ENCODE results near the gene ACTA2.

Gene ACTA2

DNA sequence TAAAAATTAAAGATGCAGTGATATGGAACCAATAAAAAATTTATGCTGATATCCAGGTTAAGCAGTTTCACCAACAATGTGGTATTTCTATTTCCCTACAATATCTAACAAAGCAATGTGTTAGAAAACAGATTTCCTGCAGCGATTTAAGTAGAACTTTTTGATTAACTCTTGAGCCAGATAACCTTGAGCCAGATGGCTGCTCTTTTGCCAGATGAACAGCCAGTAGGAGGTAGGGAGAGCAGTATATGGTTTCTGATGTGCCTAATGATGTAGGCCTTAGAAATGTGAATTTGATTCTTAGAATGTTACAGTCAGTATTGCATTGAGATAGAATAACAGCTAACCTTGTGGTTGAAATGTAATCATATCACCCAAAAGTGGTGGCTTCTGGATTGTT, 41.5 kb downstream of the ACTA2 start:
- TF ChIP-seq, protein P1, sequence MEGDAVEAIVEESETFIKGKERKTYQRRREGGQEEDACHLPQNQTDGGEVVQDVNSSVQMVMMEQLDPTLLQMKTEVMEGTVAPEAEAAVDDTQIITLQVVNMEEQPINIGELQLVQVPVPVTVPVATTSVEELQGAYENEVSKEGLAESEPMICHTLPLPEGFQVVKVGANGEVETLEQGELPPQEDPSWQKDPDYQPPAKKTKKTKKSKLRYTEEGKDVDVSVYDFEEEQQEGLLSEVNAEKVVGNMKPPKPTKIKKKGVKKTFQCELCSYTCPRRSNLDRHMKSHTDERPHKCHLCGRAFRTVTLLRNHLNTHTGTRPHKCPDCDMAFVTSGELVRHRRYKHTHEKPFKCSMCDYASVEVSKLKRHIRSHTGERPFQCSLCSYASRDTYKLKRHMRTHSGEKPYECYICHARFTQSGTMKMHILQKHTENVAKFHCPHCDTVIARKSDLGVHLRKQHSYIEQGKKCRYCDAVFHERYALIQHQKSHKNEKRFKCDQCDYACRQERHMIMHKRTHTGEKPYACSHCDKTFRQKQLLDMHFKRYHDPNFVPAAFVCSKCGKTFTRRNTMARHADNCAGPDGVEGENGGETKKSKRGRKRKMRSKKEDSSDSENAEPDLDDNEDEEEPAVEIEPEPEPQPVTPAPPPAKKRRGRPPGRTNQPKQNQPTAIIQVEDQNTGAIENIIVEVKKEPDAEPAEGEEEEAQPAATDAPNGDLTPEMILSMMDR (IDR thresholded peaks at IDR 0.05) = no peak
- DNase-seq = no peak
- Mint-ChIP-seq H3K27ac (no peak overlapping the region), H3K27me3 (ENCODE audit: low read depth, poor library complexity) (no peaks in the 10 kb centered on the region), H3K4me1 (peaks cover 13% of the 10 kb centered on the region), H3K4me3 (no peak overlapping the region), H3K9me3 (no peaks in the 10 kb centered on the region), H3K36me3 (ENCODE audit: low read depth) (no peaks in the 10 kb centered on the region)

GRCh38 chr10:88908194-88908593, 44.4 kb downstream of the ACTA2 start:
- no peak for DNase-seq
- TF ChIP-seq, protein P1 (IDR thresholded peaks at IDR 0.05) = no peak
- Mint-ChIP-seq H3K4me1 (peaks cover 7% of the 10 kb centered on the region), H3K27me3 (ENCODE audit: low read depth, poor library complexity) (no peaks in the 10 kb centered on the region), H3K4me3 (no peak overlapping the region), H3K27ac (no peak overlapping the region), H3K36me3 (ENCODE audit: low read depth) (no peaks in the 10 kb centered on the region), H3K9me3 (no peaks in the 10 kb centered on the region)

GRCh38 chr10:88906921-88907320, 45.7 kb downstream of the ACTA2 start:
- TF ChIP-seq, protein P1 (IDR thresholded peaks at IDR 0.05) = no peak
- Mint-ChIP-seq H3K4me1 (no peaks in the 10 kb centered on the region), H3K27me3 (ENCODE audit: low read depth, poor library complexity) (peaks cover 3% of the 10 kb centered on the region), H3K4me3 (no peak overlapping the region), H3K9me3 (no peaks in the 10 kb centered on the region), H3K27ac (no peak overlapping the region), H3K36me3 (ENCODE audit: low read depth) (no peaks in the 10 kb centered on the region)
- DNase-seq = no peak

GRCh38 chr10:88903715-88904114, 48.9 kb downstream of the ACTA2 start:
- H3K9me3 Mint-ChIP-seq = no peaks in the 10 kb centered on the region
- H3K4me3 Mint-ChIP-seq = no peak overlapping the region
- TF ChIP-seq, protein P1 (IDR thresholded peaks at IDR 0.05) = no peak
- peaks cover 5% of the 10 kb centered on the region for H3K27me3 Mint-ChIP-seq (ENCODE audit: low read depth, poor library complexity)
- DNase-seq = no peak
- H3K36me3 Mint-ChIP-seq (ENCODE audit: low read depth) = no peaks in the 10 kb centered on the region
- H3K27ac Mint-ChIP-seq = no peak overlapping the region
- peaks cover 4% of the 10 kb centered on the region for H3K4me1 Mint-ChIP-seq

DNA sequence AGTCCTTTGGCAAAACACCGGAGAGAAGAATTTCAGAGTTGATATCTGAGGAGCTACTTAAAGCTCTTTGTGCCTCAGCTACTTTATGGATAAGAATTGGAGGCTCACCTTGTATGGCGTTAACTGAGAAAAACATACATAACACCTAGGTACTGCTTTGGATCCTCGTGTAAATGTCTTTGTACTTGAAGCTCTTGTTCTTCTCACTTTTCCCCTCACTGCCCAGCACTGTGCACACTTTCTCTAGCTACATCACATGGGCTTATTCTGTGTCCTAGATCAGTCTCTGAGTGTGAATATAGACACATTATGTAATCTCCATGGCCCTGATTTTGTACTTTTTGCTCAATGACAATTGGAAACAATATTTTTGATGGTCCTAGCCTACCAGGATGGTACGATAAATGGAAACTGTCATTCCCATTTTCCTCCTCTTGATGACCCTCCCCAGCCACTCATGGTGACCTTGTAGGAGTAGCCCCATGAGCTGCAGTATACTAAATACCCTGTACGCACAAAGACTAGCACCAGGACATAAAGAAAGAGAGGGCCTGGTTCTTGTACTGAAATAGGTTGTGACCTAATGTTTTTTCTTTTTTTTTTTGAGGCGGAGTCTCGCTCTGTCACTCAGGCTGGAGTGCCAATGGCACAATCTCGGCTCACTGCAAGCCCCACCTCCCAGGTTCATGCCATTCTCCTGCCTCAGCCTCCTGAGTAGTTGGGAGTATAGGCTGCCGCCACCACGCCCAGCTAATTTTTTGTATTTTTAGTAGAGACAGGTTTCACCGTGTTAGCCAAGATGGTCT, 50.4 kb downstream of the ACTA2 start:
- Mint-ChIP-seq H3K4me3 (no peak overlapping the region), H3K9me3 (no peaks in the 10 kb centered on the region), H3K4me1 (peaks cover 12% of the 10 kb centered on the region), H3K27me3 (ENCODE audit: low read depth, poor library complexity) (peaks cover 6% of the 10 kb centered on the region), H3K27ac (no peak overlapping the region), H3K36me3 (ENCODE audit: low read depth) (no peaks in the 10 kb centered on the region)
- TF ChIP-seq, protein P1 (IDR thresholded peaks at IDR 0.05) = no peak
- no peak for DNase-seq
